Thymus (tissue), 14 donors: ENCODE results near the gene VCPKMT. TPM values are rescaled to one million over a fixed set of nuclear protein-coding genes. Genes with fewer than 3 reads are reported as not detected.
A peak's percentile ranks its signal among the peaks of the same experiment; 100 is the strongest.

Experiments
- DNase-seq, 9 donors: peaks; one replicate each; pipeline ENCODE4 v3.0.0-alpha.2; 2013; ENCODE audit warnings: low spot score in 9 of 9, low read depth in 6 of 9, missing footprints in 1 of 9
- H3K27ac ChIP-seq, 2 donors: one replicate each; pipeline ENCODE4 v1.5.1; 2013; ENCODE audit warnings: control low read depth in 1 of 2, low read depth in 1 of 2, low read length in 1 of 2, mild to moderate bottlenecking in 1 of 2, moderate library complexity in 1 of 2
- H3K27me3 ChIP-seq, 2 donors: one replicate each; pipeline ENCODE4 v1.5.1; 2013; ENCODE audit warnings: low read length in 1 of 2; ENCODE audit not compliant: control insufficient read depth in 2 of 2, insufficient read depth in 1 of 2
- H3K36me3 ChIP-seq, 2 donors: one replicate each; pipeline ENCODE4 v1.5.1; 2013; ENCODE audit warnings: low read length in 1 of 2, mild to moderate bottlenecking in 1 of 2, moderate library complexity in 1 of 2; ENCODE audit not compliant: control insufficient read depth in 2 of 2, insufficient read depth in 2 of 2
- H3K4me1 ChIP-seq, 2 donors: one replicate each; pipeline ENCODE4 v1.5.1; 2013; ENCODE audit warnings: low read length in 2 of 2; ENCODE audit not compliant: control insufficient read depth in 2 of 2, insufficient read depth in 2 of 2
- H3K4me3 ChIP-seq, 2 donors: one replicate each; pipeline ENCODE4 v1.5.1; 2013; ENCODE audit warnings: low read length in 2 of 2, control low read depth in 1 of 2, mild to moderate bottlenecking in 1 of 2
- H3K9me3 ChIP-seq, 2 donors: one replicate each; pipeline ENCODE4 v1.5.1; 2013; ENCODE audit warnings: low read length in 1 of 2, mild to moderate bottlenecking in 1 of 2; ENCODE audit not compliant: control insufficient read depth in 2 of 2, insufficient read depth in 1 of 2
- WGBS: extraction: QIAGEN DNeasy Blood & Tissue Kit; methylation state at CpG from one replicate; pipeline ENCODE4 v1.1.7; 2013; 5-methylcytosine and 5-hydroxymethylcytosine counted together
- long read RNA-seq, 10 donors: transcript quantifications; one replicate each; lab custom pipeline, GENCODE V29; 2026
- polyA plus RNA-seq: library from polyadenylated mRNA; stranded (reverse); fragments of 200-250 nt; gene quantifications from one replicate; pipeline ENCODE4 v1.2.3, GENCODE V29; 2013
- total RNA-seq: library from RNA; stranded (reverse); fragments of 120-200 nt; gene quantifications from one replicate; pipeline ENCODE4 v1.2.4, GENCODE V29; 2013
- donor health status: healthy.

Gene VCPKMT
- 10.5 TPM for total RNA-seq
- polyA plus RNA-seq, result 48.3 TPM
- long read RNA-seq, donor 1, result 0 reads
- long read RNA-seq, donor 2, result 0 reads
- long read RNA-seq, donor 3, transcript VCPKMT-202 (6 exons, 1,761 nt), result major isoform, 6 of 14 reads
- long read RNA-seq, donor 3, partial matches to known transcripts, result 0 of 14 reads
- long read RNA-seq, donor 3, other reads (novel, unspliced or antisense), result 0 of 14 reads
- long read RNA-seq, donor 4, partial matches to known transcripts, result 0 of 4 reads
- long read RNA-seq, donor 4, other reads (novel, unspliced or antisense), result 0 of 4 reads
- long read RNA-seq, donor 5, transcript VCPKMT-202 (6 exons, 1,761 nt), result major isoform, 7 of 11 reads
- long read RNA-seq, donor 5, partial matches to known transcripts, result 0 of 11 reads
- long read RNA-seq, donor 5, other reads (novel, unspliced or antisense), result 0 of 11 reads
- long read RNA-seq, donor 6, partial matches to known transcripts, result 6 of 11 reads
- long read RNA-seq, donor 6, other reads (novel, unspliced or antisense), result 0 of 11 reads
- long read RNA-seq, donor 7, partial matches to known transcripts, result 0 of 6 reads
- long read RNA-seq, donor 7, other reads (novel, unspliced or antisense), result 0 of 6 reads
- long read RNA-seq, donor 8, partial matches to known transcripts, result 0 of 2 reads
- long read RNA-seq, donor 8, other reads (novel, unspliced or antisense), result 0 of 2 reads
- long read RNA-seq, donor 9, partial matches to known transcripts, result 0 of 4 reads
- long read RNA-seq, donor 9, other reads (novel, unspliced or antisense), result 0 of 4 reads
- long read RNA-seq, donor 10, partial matches to known transcripts, result 0 of 6 reads
- long read RNA-seq, donor 10, other reads (novel, unspliced or antisense), result 0 of 6 reads

DNA sequence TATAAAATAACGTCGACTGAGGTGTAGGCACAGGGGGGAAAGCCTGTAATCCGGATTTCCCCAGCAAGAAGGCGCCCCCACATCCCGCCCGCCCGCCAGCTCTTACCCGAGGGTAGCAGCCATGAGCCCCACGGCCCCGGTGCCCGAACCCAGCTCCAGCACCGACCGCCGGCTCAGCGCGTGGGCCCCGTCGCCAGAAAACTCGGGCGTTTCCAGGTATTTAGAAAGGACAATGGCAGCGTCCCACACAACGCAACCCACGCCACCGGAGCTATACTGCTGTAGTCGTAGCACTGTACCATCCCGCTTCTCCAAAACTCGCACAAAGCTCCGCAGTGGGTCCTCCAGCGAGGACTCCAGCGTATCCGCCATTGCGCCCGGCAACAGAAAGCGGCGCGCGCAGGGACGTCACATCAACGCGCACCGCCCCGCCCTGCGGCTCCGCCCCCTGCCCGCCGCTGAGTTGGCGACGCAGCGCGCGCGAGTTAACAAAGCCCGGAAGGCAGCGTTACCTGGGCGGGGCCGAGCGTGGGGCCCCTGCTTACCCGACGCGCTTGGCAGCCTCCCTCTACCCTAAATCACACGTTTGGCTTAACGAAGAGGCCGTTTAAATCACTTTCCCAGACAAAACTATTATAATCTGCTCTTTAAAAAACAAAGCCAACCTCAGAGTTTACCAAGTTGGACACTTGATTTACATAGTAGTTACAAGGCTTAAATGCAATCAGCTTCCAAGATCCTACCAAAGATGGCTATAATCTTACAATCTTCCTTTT lies at the start of gene VCPKMT:
VCPKMT (minus strand) TSS at position 392 of the 776 bp plus-strand sequence; CDS start at position 372, 20 bp downstream.
- H3K36me3 ChIP-seq, result peaks cover 15 to 33% of the 10 kb centered on the region in 2 donors

DNA sequence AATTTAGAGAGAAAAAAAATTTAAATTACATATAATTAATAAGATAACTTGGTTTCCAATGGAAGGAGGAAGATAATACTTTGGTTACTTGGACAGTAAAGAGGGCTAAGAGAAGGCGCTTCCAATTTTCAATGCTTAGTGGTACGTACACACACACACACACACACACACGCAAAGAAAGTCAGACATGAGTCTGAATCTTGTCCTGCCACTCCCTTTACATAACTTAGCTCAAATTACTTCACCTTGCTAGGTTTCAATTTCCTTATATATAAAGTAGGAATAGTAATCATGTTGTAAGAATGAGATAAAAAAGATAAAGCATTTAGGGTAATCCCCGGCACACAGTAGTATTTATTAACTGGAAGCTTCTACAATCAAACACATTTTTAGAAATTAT lies 39.7 kb upstream of the VCPKMT start:
- Histone ChIP-seq H3K36me3 (peaks cover 4 to 31% of the 10 kb centered on the region in 2 donors), H3K4me3 (no peak overlapping the region), H3K9me3 (no peaks in the 10 kb centered on the region), H3K27me3 (no peaks in the 10 kb centered on the region), H3K27ac (no peak overlapping the region), H3K4me1 (no peaks in the 10 kb centered on the region)
- 98% methylated on average over 4 of the region's 4 CpGs for WGBS
- no peak for DNase-seq

More for the DNA sequence above, at the start of gene VCPKMT:
- Histone ChIP-seq H3K27ac (peak within 1 kb of the TSS; percentile 94 to 97), H3K4me3 (peak within 1 kb of the TSS; percentile 83 to 94), H3K27me3 (no peaks in the 10 kb centered on the region), H3K4me1 (peaks cover 5 to 8% of the 10 kb centered on the region in 2 donors), H3K9me3 (no peaks in the 10 kb centered on the region)
- DNase-seq, result peak; percentile 80 to 98 (median 95)
- under 1% methylated on average over 63 of the region's 63 CpGs for WGBS

DNA sequence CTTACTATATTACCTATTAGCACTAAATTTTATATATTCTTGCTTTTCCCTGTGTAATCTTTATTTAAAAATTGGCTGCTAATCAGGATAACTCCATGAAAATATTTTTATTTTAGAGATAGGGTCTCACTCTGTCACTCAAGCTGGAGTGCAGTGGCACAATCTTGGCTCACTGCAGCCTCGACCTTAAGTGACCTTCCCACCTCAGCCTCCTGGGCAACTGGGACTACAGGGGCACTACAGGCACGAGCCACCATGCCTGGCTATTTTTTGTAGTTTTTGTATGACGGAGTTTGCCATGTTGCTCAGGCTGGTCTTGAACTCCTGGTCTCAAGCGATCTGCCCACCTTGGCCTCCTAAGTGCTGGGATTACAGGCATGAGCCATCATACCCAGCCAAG lies 32.4 kb upstream of the VCPKMT start:
- no peaks in the 10 kb centered on the region for H3K27me3 ChIP-seq
- H3K36me3 ChIP-seq, result peaks cover 15 to 22% of the 10 kb centered on the region in 2 donors
- no peaks in the 10 kb centered on the region for H3K4me1 ChIP-seq
- H3K4me3 ChIP-seq, result no peak overlapping the region
- no peaks in the 10 kb centered on the region for H3K9me3 ChIP-seq
- 95% methylated on average over 4 of the region's 4 CpGs for WGBS
- no peak for DNase-seq
- H3K27ac ChIP-seq, result no peak overlapping the region

DNA sequence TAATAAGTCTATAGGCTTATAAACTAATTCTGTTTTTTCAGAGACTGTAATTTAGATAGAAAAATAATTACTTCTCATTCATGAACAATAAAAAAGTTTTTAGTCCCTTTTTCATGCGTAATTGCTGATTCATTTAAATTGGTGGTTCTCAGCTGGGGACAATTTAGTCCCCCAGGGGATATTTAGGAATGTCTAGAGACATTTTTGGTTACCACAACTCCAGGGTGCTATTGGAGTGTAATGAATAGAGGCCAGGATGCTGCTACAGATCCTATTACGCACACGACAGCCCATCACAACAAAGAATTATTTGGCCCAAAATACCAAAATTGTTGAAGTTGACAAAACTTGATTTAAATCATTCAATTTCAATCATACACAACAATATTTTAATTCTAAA lies 22.8 kb upstream of the VCPKMT start:
- Histone ChIP-seq H3K36me3 (peaks cover 0 to 3% of the 10 kb centered on the region in 2 donors), H3K9me3 (no peaks in the 10 kb centered on the region), H3K4me1 (no peaks in the 10 kb centered on the region), H3K4me3 (no peak overlapping the region), H3K27me3 (no peaks in the 10 kb centered on the region), H3K27ac (no peak overlapping the region)
- WGBS, result 98% methylated on average over 3 of the region's 3 CpGs
- DNase-seq, result no peak

DNA sequence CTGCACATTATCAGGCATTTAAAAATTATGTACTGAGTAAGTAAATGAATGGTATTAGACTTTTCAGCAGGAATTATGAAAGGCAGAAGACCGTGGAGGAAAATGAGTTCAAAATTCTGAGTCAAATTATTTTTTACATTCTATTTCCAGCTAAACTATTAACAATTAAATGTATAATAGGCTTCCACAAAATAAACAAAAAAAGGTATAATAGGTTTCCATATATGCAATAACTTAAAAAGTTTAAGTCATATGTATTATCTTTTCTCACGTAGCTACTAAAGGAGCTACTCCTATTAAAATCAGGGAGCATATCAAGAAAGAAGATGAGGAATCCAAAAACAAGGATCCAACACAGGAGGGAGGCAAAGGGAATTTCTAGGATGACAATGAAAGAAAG lies 11.4 kb upstream of the VCPKMT start:
- no peak for DNase-seq
- Histone ChIP-seq H3K27me3 (no peaks in the 10 kb centered on the region), H3K9me3 (no peaks in the 10 kb centered on the region), H3K4me3 (no peak overlapping the region), H3K27ac (no peak overlapping the region), H3K36me3 (peaks cover 12% of the 10 kb centered on the region in 2 donors), H3K4me1 (no peaks in the 10 kb centered on the region)
- WGBS, result 100% methylated on average over 2 of the region's 2 CpGs

DNA sequence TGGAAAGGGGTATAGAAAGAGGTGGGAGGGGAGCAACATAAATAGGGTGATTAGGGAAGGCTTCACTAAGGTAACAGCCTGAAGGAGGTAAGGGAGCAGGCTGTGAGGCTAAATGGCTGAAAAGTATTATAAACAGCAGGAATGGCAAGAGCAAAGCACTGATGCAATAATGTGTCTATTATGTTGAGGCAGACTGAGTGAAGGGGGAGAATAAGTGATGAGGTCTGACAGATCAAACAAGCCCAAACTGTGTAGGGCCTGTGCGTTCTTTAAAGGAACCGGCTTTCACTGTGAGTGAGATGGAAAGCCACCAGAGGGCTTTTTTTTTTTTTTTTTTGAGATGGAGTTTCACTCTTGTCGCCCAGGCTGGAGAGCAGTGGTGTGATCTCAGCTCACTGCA lies 6.7 kb upstream of the VCPKMT start:
- H3K9me3 ChIP-seq, result no peaks in the 10 kb centered on the region
- H3K36me3 ChIP-seq, result peaks cover 5% of the 10 kb centered on the region in 2 donors
- no peaks in the 10 kb centered on the region for H3K4me1 ChIP-seq
- DNase-seq, result no peak
- no peaks in the 10 kb centered on the region for H3K27me3 ChIP-seq
- no peak overlapping the region for H3K4me3 ChIP-seq
- WGBS, result 96% methylated on average over 3 of the region's 3 CpGs
- H3K27ac ChIP-seq, result no peak overlapping the region

DNA sequence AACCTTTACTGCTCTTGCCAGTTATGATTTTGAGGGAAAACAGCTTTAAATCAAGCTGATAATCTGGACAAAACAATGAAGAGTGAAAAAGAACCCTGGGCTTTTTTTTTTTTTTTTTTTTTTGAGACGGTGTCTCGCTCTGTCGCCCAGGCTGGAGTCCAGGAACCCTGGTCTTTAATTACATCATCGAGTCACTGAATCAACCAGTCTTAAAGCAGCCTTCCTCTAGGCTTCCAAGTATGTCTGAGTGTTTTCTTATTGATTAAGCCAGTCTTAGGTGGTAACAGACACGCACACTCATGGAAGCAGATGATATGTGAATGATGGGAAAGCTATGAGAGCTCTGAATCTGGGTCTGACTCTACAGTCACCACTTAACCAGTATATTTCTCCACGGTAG lies 5.9 kb upstream of the VCPKMT start:
- Histone ChIP-seq H3K27me3 (no peaks in the 10 kb centered on the region), H3K36me3 (peaks cover 5% of the 10 kb centered on the region in 2 donors), H3K4me3 (no peak overlapping the region), H3K27ac (no peak overlapping the region), H3K4me1 (no peaks in the 10 kb centered on the region), H3K9me3 (no peaks in the 10 kb centered on the region)
- WGBS, result 97% methylated on average over 6 of the region's 6 CpGs
- DNase-seq, result no peak

DNA sequence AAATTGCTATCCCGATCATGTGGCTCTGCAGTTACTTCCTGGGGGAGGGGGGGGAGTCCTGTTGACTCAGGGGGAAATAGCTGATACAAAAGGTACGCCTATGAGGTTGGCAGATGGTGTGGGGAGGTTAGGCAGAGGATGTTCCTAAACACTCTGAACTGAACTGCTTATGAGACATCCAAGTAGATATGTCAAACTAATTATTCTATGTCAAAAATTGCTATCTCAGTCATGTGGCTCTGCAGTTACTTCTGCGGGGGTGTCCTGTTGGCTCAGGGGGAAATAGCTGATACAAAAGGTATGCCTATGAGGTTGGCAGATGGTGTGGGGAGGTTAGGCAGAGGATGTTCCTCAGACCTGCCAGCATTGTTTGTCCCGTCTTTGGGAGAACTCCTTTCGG lies 5.1 kb upstream of the VCPKMT start:
- Histone ChIP-seq H3K9me3 (no peaks in the 10 kb centered on the region), H3K27ac (no peak overlapping the region), H3K27me3 (no peaks in the 10 kb centered on the region), H3K4me1 (no peaks in the 10 kb centered on the region), H3K36me3 (peaks cover 5% of the 10 kb centered on the region in 2 donors), H3K4me3 (no peak overlapping the region)
- WGBS, result 97% methylated on average over 5 of the region's 5 CpGs
- no peak for DNase-seq
